Neural progenitor cell (in vitro differentiated cells): ENCODE results near the gene SAMHD1.

Experiments used
- EZH2phosphoT487 ChIP-seq: fragments of 200-600 bp; sonication (generic); IDR thresholded peaks from 2 replicates; pipeline ENCODE4 v1.6.1; 2017; ENCODE audit warnings: antibody characterized with exemption
- TF ChIP-seq, protein P1 (sequence below): fragments of 200-600 bp; sonication (generic); IDR thresholded peaks from 2 replicates; pipeline ENCODE4 v1.5.1; 2017; ENCODE audit warnings: antibody characterized with exemption, mild to moderate bottlenecking

DNA sequence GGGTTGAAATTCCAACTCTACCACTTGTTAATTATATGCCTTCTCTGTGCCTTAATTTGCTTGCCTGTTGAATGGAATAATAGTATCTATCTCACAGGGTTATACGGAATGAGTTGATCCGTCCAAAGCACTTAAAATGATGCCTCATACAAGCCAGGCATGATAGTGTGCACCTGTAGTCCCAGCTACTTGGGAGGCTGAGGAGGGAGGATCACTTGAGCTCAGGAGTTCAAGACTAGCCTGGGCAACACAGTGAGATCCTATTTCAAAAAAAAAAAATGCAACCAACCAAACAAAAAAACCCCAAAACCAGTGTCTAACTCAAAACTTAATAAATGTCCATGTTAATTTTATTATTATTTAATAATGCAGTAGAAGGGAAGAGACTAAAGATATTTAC is 35.3 kb downstream of the SAMHD1 start:
- TF ChIP-seq, protein P1, sequence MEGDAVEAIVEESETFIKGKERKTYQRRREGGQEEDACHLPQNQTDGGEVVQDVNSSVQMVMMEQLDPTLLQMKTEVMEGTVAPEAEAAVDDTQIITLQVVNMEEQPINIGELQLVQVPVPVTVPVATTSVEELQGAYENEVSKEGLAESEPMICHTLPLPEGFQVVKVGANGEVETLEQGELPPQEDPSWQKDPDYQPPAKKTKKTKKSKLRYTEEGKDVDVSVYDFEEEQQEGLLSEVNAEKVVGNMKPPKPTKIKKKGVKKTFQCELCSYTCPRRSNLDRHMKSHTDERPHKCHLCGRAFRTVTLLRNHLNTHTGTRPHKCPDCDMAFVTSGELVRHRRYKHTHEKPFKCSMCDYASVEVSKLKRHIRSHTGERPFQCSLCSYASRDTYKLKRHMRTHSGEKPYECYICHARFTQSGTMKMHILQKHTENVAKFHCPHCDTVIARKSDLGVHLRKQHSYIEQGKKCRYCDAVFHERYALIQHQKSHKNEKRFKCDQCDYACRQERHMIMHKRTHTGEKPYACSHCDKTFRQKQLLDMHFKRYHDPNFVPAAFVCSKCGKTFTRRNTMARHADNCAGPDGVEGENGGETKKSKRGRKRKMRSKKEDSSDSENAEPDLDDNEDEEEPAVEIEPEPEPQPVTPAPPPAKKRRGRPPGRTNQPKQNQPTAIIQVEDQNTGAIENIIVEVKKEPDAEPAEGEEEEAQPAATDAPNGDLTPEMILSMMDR = no peak
- TF ChIP-seq EZH2phosphoT487 = no peak
